Heart right ventricle (tissue), 16 donors: ENCODE results near the gene SEMA5A. TPM values are rescaled to one million over a fixed set of nuclear protein-coding genes. Genes with fewer than 3 reads are reported as not detected.

ENCODE experiments used
- ATAC-seq, 8 donors: fragments of 200-7000 bp; cut with Tn5 transposase; one replicate each; pipeline ENCODE4 v1.9.1; 2020; ENCODE audit warnings: mild to moderate bottlenecking in 8 of 8, moderate library complexity in 8 of 8, moderate number of reproducible peaks in 1 of 8
- DNase-seq, 2 donors: peaks; one replicate each; pipeline ENCODE4 v3.0.0-alpha.2; 2020
- H3K27ac ChIP-seq, 10 donors: fragments of 200-600 bp; sonication (generic) in 2 of 10; one replicate each; pipeline versions ENCODE4 v1.5.0 to v1.8.0; 2020 to 2022; ENCODE audit warnings: mild to moderate bottlenecking in 3 of 10
- H3K27me3 ChIP-seq, 7 donors: fragments of 200-600 bp; one replicate each; pipeline ENCODE4 v1.8.0; 2021 to 2022; ENCODE audit warnings: mild to moderate bottlenecking in 2 of 7
- H3K36me3 ChIP-seq, 9 donors: fragments of 200-600 bp; sonication (generic) in 1 of 9; one replicate each; pipeline versions ENCODE4 v1.5.0 to v1.8.0; 2020 to 2022; ENCODE audit warnings: mild to moderate bottlenecking in 2 of 9
- H3K4me1 ChIP-seq, 9 donors: fragments of 200-600 bp; sonication (generic) in 1 of 9; one replicate each; pipeline versions ENCODE4 v1.5.0 to v1.8.0; 2020 to 2022; ENCODE audit warnings: mild to moderate bottlenecking in 4 of 9
- H3K4me3 ChIP-seq, 10 donors: fragments of 200-600 bp; sonication (generic) in 2 of 10; one replicate each; pipeline versions ENCODE4 v1.5.0 to v1.8.0; 2020 to 2022; ENCODE audit warnings: mild to moderate bottlenecking in 7 of 10, moderate library complexity in 2 of 10
- H3K9me3 ChIP-seq, 11 donors: fragments of 200-600 bp in 10 of 11; sonication (generic) in 2 of 11; one replicate each; pipeline versions ENCODE4 v1.5.0 to v1.8.0; 2013 to 2022; ENCODE audit warnings: mild to moderate bottlenecking in 2 of 11, control low read depth in 1 of 11, moderate library complexity in 1 of 11
- CTCF ChIP-seq, 9 donors: fragments of 200-600 bp; sonication (generic) in 2 of 9; IDR thresholded peaks; one replicate each; pipeline versions ENCODE4 v1.5.0 to v1.8.0; 2021 to 2022; ENCODE audit warnings: antibody characterized with exemption in 9 of 9, mild to moderate bottlenecking in 5 of 9, moderate library complexity in 1 of 9
- WGBS, 2 donors: extraction: QIAGEN DNeasy Blood & Tissue Kit; methylation state at CpG; one replicate each; pipeline ENCODE4 v1.1.7; 2013; ENCODE audit warnings: inconsistent platforms in 1 of 2; 5-methylcytosine and 5-hydroxymethylcytosine counted together
- intact Hi-C, 10 donors: fragments of 100-400 bp; cut with DNase I; formaldehyde crosslinking; loops; one replicate each; pipeline versions ENCODE4 v1.11.1 to v1.14.2; 2022
- polyA plus RNA-seq, 2 donors: library from polyadenylated mRNA; stranded (reverse); fragments of 200-250 nt; gene quantifications; one replicate each; pipeline ENCODE4 v1.2.3, GENCODE V29; 2013
- total RNA-seq, 10 donors: library from RNA; stranded (reverse); fragmentation: NEBNext Ultra II Directional in 3 of 10; extraction: Animal tissue kit (Norgen Biotek cat#: 25700) in 3 of 10; gene quantifications; one replicate each; pipeline versions ENCODE4 v1.2.1 to v1.2.4, GENCODE V29; 2021 to 2023
- donor health status: Arrhythmogenic right ventricular cardiomyopathy.
- donor health status: ischemic (EF 13 %, LVEDD 7.1; RV severe dilation, severe dysfunction).
- donor health status: healthy with polysubstance abuse.
- donor health status: DM: no; HTN: yes; CAD: no.
- donor health status: DM: no; HTN: no; CAD: no.
- donor health status: ischemic (EF 25% LVEDD 6.9; RV normal size, moderate dysfunction).
- donor health status: ischemic (EF 25% LVEDD 5.7; RV mildly dilated, moderate dysfunction).
- donor health status: healthy.
- donor health status: DM: yes; HTN: yes; CAD: no.
- donor health status: Ischemic cardiomyopathy.
- donor health status: ischemic (EF 35%, LVEDD 5.7; RV mildly dilated, moderate dysfunction).
- donor health status: nonischemic (EF 11% LVEDD 7.7; RV severe dilation, severe dysfunction).
- donor health status: DM: yes; HTN: yes; CAD: no.
- donor health status: PGD.
- donor health status: ischemic (EF 29% LVEDD 5.4; RV normal size, mild dysfunction).
- donor health status: nonischemic (EF 23%, LVEDD 6.1; RV moderate dilation, normal function).

Gene SEMA5A
- total and polyA plus RNA-seq, 12 donors = 1.9 to 71.5 (median 48.0) TPM

- Histone ChIP-seq H3K36me3 (peaks cover 0 to 29% (median 0%) of the 10 kb centered on the region in 9 donors), H3K27me3 (no peaks in the 10 kb centered on the region), H3K4me3 (no peak overlapping the region), H3K27ac (no peak overlapping the region), H3K4me1 (no peaks in the 10 kb centered on the region), H3K9me3 (no peaks in the 10 kb centered on the region)
- no peak for TF ChIP-seq CTCF (IDR thresholded peaks at IDR 0.05)
- ATAC-seq (peak in 1 of 8 donors; percentile 44), DNase-seq (no peak)
- intact Hi-C loops = no loop called here
- WGBS, 2 donors = 88 to 92% methylated on average over 13 of the region's 13 CpGs
Observed at GRCh38 chr5:9196403-9197227, 349.3 kb downstream of the SEMA5A start.

- Histone ChIP-seq H3K9me3 (no peaks in the 10 kb centered on the region), H3K4me1 (no peaks in the 10 kb centered on the region), H3K36me3 (peaks cover 0 to 22% (median 0%) of the 10 kb centered on the region in 9 donors), H3K27ac (no peak overlapping the region), H3K4me3 (no peak overlapping the region), H3K27me3 (no peaks in the 10 kb centered on the region)
- intact Hi-C loops = no loop called here
- WGBS, 2 donors = 17 to 23% methylated on average over 3 of the region's 3 CpGs
- no peak for DNase-seq
- TF ChIP-seq CTCF (IDR thresholded peaks at IDR 0.05) = no peak
- peak in 2 of 8 donors; percentile 27 to 33 for ATAC-seq
Observed at GRCh38 chr5:9194509-9194908, 351.4 kb downstream of the SEMA5A start.

GRCh38 chr5:9192266-9192665 lies 353.6 kb downstream of the SEMA5A start:
- no peak for DNase-seq
- intact Hi-C loops = no loop called here
- H3K36me3 ChIP-seq = peaks cover 0 to 22% (median 0%) of the 10 kb centered on the region in 9 donors

GRCh38 chr5:9189681-9190080 lies 356.2 kb downstream of the SEMA5A start:
- intact Hi-C loops = no loop called here
- no peak for ATAC-seq
- H3K9me3 ChIP-seq = no peaks in the 10 kb centered on the region
- H3K36me3 ChIP-seq = peaks cover 0 to 19% (median 0%) of the 10 kb centered on the region in 9 donors
- no peak for TF ChIP-seq CTCF (IDR thresholded peaks at IDR 0.05)
- H3K4me3 ChIP-seq = no peak overlapping the region
- DNase-seq = no peak
- no peak overlapping the region for H3K27ac ChIP-seq
- no peaks in the 10 kb centered on the region for H3K4me1 ChIP-seq
- no peaks in the 10 kb centered on the region for H3K27me3 ChIP-seq
- 83 to 88% methylated on average over 1 of the region's 1 CpG for WGBS, 2 donors

More at GRCh38 chr5:9192266-9192665, 353.6 kb downstream of the SEMA5A start:
- Histone ChIP-seq H3K27me3 (no peaks in the 10 kb centered on the region), H3K9me3 (no peaks in the 10 kb centered on the region), H3K27ac (no peak overlapping the region), H3K4me1 (no peaks in the 10 kb centered on the region), H3K4me3 (no peak overlapping the region)
- TF ChIP-seq CTCF (IDR thresholded peaks at IDR 0.05) = no peak
- 80 to 84% methylated on average over 2 of the region's 2 CpGs for WGBS, 2 donors
- ATAC-seq = no peak
